Tibial artery (tissue), 4 donors: ENCODE data around the gene DNAJC7.

Experiments used
- DNase-seq, 2 donors: peaks; one replicate each; pipeline ENCODE4 v3.0.0-alpha.2; 2019
- H3K27ac ChIP-seq, 2 donors: fragments of 200-600 bp; sonication (generic) in 1 of 2; 1 replicate in 1 of 2; 2 replicates in 1 of 2; pipeline ENCODE4 v1.5.1; 2018 to 2019; ENCODE audit warnings: mild to moderate bottlenecking in 1 of 2
- H3K27me3 ChIP-seq, 2 donors: fragments of 200-600 bp; sonication (generic) in 1 of 2; one replicate each; pipeline versions ENCODE4 v1.5.1 to v1.6.0; 2016 to 2019
- H3K36me3 ChIP-seq, 3 donors: fragments of 200-600 bp; sonication (generic) in 2 of 3; one replicate each; pipeline ENCODE4 v1.5.1; 2016 to 2019; ENCODE audit warnings: mild to moderate bottlenecking in 2 of 3
- H3K4me1 ChIP-seq, 4 donors: fragments of 200-600 bp; sonication (generic) in 2 of 4; 1 replicate in 3 of 4; 2 replicates in 1 of 4; pipeline ENCODE4 v1.5.1; 2016 to 2019
- H3K4me3 ChIP-seq, 2 donors: fragments of 200-600 bp; sonication (generic) in 1 of 2; 1 replicate in 1 of 2; 2 replicates in 1 of 2; pipeline ENCODE4 v1.5.1; 2018 to 2019; ENCODE audit warnings: mild to moderate bottlenecking in 2 of 2
- H3K9me3 ChIP-seq, 3 donors: fragments of 200-600 bp; sonication (generic) in 1 of 3; one replicate each; pipeline ENCODE4 v1.5.1; 2016 to 2019
- intact Hi-C: fragments of 100-400 bp; cut with DNase I; formaldehyde crosslinking; loops from one replicate; pipeline ENCODE4 v1.15.0; 2023; ENCODE audit warnings: low total_unique reads
- TF ChIP-seq, protein P1 (sequence below), 2 experiments: fragments of 200-600 bp in 1 of 2; fragments of 450-650 bp in 1 of 2; IDR thresholded peaks; one replicate each; pipeline ENCODE4 v1.5.1; 2017 to 2019; ENCODE audit warnings: antibody characterized with exemption in 2 of 2, mild to moderate bottlenecking in 1 of 2, moderate library complexity in 1 of 2

Gene DNAJC7

GRCh38 chr17:42040818-42041217 is 23.6 kb upstream of the DNAJC7 start:
- H3K4me1 ChIP-seq = peaks cover 0 to 10% (median 2%) of the 10 kb centered on the region in 4 donors
- H3K9me3 ChIP-seq = no peaks in the 10 kb centered on the region
- H3K36me3 ChIP-seq = peaks cover 0 to 10% (median 0%) of the 10 kb centered on the region in 3 donors
- peaks cover 0 to 29% of the 10 kb centered on the region in 2 donors for H3K27me3 ChIP-seq
- H3K4me3 ChIP-seq = no peak overlapping the region
- intact Hi-C loops = no loop called here
- H3K27ac ChIP-seq = no peak overlapping the region
- no peak for DNase-seq
- TF ChIP-seq, protein P1, sequence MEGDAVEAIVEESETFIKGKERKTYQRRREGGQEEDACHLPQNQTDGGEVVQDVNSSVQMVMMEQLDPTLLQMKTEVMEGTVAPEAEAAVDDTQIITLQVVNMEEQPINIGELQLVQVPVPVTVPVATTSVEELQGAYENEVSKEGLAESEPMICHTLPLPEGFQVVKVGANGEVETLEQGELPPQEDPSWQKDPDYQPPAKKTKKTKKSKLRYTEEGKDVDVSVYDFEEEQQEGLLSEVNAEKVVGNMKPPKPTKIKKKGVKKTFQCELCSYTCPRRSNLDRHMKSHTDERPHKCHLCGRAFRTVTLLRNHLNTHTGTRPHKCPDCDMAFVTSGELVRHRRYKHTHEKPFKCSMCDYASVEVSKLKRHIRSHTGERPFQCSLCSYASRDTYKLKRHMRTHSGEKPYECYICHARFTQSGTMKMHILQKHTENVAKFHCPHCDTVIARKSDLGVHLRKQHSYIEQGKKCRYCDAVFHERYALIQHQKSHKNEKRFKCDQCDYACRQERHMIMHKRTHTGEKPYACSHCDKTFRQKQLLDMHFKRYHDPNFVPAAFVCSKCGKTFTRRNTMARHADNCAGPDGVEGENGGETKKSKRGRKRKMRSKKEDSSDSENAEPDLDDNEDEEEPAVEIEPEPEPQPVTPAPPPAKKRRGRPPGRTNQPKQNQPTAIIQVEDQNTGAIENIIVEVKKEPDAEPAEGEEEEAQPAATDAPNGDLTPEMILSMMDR (IDR thresholded peaks at IDR 0.05) = no peak

DNA sequence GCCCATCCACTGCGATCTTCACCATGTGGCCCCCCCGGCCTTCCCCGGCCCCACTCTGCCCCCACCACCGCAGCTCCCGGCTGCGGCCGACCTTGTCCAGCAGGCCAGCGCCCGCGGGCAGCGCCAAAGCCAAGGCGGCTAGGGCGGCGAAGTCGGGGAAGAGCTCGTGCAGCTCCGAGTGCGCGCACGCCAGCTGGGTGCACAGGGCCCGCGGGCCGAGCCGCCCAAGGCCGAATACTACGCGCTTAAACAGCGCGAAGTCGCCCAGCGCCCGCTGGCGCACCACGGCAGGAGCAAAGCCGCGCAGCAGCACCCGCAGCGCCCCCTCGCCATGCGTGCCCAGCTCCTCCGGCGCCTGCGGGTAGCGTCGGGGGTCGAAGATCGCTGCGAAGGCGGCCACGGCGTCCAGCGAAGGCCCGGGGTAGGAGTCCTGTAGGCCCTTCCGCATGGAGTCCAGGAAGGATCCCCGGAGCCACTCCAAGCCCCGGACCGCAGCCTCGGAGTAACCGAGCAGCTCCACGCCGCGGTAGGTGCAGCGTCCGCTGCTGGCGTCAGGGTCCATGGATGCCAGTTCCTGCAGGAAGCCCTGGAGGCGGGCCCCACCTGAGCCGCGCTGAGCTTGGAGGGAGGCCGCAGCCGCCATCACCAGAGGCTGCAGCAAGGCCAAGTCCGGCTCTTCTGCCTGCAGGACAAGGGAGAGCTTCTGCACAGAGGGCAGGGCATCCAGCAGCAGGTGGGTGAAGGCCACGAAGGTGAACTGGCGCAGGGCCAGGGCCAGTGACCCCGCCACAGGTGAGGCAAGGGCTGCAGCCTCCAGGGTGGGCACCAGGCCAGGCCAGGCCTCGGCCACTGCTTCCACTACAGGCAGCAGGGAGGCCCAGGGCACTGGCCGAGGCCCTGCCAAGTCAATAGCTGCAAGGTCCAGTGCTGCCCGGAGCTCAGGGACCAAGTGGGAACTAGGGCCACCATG is 22.8 kb upstream of the DNAJC7 start:
- intact Hi-C loops = no loop called here
- Histone ChIP-seq H3K27ac (no peak overlapping the region), H3K4me3 (no peak overlapping the region), H3K4me1 (peaks cover 0 to 10% (median 2%) of the 10 kb centered on the region in 4 donors), H3K27me3 (peaks cover 0 to 29% of the 10 kb centered on the region in 2 donors), H3K36me3 (peaks cover 0 to 10% (median 0%) of the 10 kb centered on the region in 3 donors), H3K9me3 (no peaks in the 10 kb centered on the region)
- TF ChIP-seq, protein P1 (IDR thresholded peaks at IDR 0.05) = no peak
- no peak for DNase-seq

GRCh38 chr17:42038221-42038973 is 21.2 kb upstream of the DNAJC7 start:
- Histone ChIP-seq H3K4me1 (peaks cover 0 to 10% (median 2%) of the 10 kb centered on the region in 4 donors), H3K27ac (no peak overlapping the region), H3K4me3 (no peak overlapping the region), H3K36me3 (peaks cover 0 to 10% (median 0%) of the 10 kb centered on the region in 3 donors), H3K27me3 (peaks cover 0 to 29% of the 10 kb centered on the region in 2 donors), H3K9me3 (no peaks in the 10 kb centered on the region)
- no peak for DNase-seq
- intact Hi-C loops = no loop called here
- TF ChIP-seq, protein P1 (IDR thresholded peaks at IDR 0.05) = no peak

GRCh38 chr17:42034059-42034458 is 16.8 kb upstream of the DNAJC7 start:
- H3K9me3 ChIP-seq = no peaks in the 10 kb centered on the region
- H3K36me3 ChIP-seq = no peaks in the 10 kb centered on the region
- H3K27ac ChIP-seq = no peak overlapping the region
- intact Hi-C loops = no loop called here
- no peak overlapping the region for H3K4me3 ChIP-seq
- H3K27me3 ChIP-seq = peaks cover 0 to 21% of the 10 kb centered on the region in 2 donors
- TF ChIP-seq, protein P1 (IDR thresholded peaks at IDR 0.05) = no peak
- H3K4me1 ChIP-seq = no peaks in the 10 kb centered on the region
- DNase-seq = no peak

DNA sequence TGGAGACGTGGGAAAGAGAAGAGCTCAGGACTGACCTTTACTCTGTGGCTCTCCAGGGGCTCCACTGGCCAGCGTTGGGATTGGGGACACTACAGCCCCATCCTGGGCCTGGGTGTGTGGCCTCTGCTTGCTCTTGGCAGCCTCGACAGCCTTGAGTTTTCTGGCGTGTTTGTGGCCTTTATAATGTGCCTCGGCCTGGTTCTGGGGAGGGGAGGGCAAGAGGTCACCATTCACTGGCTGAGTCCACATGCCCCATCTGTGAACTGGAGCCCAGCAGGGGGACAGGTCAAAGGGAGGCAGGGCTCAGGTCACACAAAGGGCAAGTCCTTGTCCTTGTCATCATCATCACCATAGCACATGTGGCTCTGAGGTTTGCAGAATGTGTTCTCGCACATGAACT is 14.3 kb upstream of the DNAJC7 start:
- DNase-seq = no peak
- H3K27me3 ChIP-seq = peaks cover 0 to 26% of the 10 kb centered on the region in 2 donors
- TF ChIP-seq, protein P1 (IDR thresholded peaks at IDR 0.05) = no peak

More for the DNA sequence above, 14.3 kb upstream of the DNAJC7 start:
- no peak overlapping the region for H3K4me3 ChIP-seq
- intact Hi-C loops = no loop called here
- H3K9me3 ChIP-seq = no peaks in the 10 kb centered on the region
- no peak overlapping the region for H3K27ac ChIP-seq
- H3K4me1 ChIP-seq = no peaks in the 10 kb centered on the region
- no peaks in the 10 kb centered on the region for H3K36me3 ChIP-seq
